RWPE1 (cell line): Measurements from ENCODE around the gene MICAL3.
A peak's percentile ranks its signal among the peaks of the same experiment; 100 is the strongest.

Experiments used
- CTCF ChIA-PET: fragments of 350-600 bp; sonication (Branson Sonifier 250); formaldehyde crosslinking; extraction: SDS; loops from one replicate; lab custom pipeline; 2021; lab: Yijun Ruan, JAX
- POLR2A ChIA-PET: fragments of 400-600 bp; formaldehyde crosslinking; extraction: SDS; loops from one replicate; lab custom pipeline; 2020; ENCODE audit warnings: antibody characterized with exemption; ENCODE audit not compliant: low non-redundant PET; lab: Yijun Ruan, JAX
- DNase-seq: peaks from one replicate; pipeline ENCODE4 v3.0.0; 2012; ENCODE audit warnings: low spot score
- H3K27ac ChIP-seq: fragments of 450-650 bp; 2 replicates; pipeline ENCODE4 v1.5.1; 2017
- TF ChIP-seq, protein P1 (sequence below): fragments of 450-650 bp; conservative IDR thresholded peaks from 2 replicates; pipeline ENCODE4 v1.5.1; 2017; ENCODE audit warnings: low read depth, mild to moderate bottlenecking

The MICAL3 gene

DNA sequence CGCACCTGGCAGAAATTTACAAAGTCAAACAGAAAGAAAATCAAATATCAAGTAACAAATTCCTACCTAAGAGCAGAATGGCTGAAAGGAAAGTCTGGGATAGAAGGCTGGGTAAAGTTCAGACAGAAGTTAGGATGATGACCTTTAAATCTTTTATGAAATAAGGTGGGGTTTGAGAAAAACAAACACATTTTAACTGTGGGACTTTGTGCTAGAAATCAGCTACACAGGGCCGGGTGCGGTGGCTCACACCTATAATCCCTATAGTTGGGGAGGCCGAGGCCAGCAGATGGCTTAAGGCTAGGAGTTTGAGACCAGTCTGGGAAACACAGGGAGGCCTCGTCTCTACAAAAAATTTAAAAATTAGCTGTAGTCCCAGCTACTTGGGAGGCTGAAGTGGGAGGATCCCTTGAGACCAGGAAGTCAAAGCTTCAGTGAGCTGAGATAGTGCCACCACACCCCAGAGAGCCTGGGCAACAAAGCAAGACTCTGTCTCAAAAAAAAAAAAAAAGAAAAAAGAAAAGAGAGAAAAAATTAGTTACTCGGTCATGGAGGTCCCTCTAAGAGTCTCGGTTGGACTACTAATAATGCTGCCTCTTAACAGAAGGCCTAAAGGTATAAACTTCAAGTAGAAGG is 130.3 kb downstream of the MICAL3 start:
- TF ChIP-seq, protein P1, sequence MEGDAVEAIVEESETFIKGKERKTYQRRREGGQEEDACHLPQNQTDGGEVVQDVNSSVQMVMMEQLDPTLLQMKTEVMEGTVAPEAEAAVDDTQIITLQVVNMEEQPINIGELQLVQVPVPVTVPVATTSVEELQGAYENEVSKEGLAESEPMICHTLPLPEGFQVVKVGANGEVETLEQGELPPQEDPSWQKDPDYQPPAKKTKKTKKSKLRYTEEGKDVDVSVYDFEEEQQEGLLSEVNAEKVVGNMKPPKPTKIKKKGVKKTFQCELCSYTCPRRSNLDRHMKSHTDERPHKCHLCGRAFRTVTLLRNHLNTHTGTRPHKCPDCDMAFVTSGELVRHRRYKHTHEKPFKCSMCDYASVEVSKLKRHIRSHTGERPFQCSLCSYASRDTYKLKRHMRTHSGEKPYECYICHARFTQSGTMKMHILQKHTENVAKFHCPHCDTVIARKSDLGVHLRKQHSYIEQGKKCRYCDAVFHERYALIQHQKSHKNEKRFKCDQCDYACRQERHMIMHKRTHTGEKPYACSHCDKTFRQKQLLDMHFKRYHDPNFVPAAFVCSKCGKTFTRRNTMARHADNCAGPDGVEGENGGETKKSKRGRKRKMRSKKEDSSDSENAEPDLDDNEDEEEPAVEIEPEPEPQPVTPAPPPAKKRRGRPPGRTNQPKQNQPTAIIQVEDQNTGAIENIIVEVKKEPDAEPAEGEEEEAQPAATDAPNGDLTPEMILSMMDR = no peak
- no peak overlapping the region for H3K27ac ChIP-seq
- CTCF ChIA-PET = no interaction called here
- DNase-seq = no peak
- POLR2A ChIA-PET = no interaction called here

DNA sequence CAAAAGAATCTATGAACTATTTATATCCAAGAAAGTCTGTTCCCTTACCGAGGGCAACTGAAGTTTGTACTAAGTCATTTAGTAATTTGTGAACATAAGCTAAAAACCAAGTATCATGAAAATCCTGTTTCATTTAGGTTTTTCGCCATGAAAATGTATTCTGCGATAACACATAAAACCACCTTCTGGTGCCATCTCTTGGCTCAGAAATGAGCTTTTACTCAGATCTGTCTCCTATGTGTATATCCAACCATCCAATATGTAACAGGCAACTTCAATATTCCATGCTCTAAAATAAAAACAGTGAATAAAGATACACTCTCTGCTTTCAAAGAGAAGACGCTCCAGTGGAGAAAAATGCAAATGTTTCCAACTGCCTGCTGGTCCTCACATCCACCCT is 132.0 kb downstream of the MICAL3 start:
- CTCF ChIA-PET = no interaction called here
- TF ChIP-seq, protein P1 = no peak
- no peak for DNase-seq
- no peak overlapping the region for H3K27ac ChIP-seq
- POLR2A ChIA-PET = no interaction called here

DNA sequence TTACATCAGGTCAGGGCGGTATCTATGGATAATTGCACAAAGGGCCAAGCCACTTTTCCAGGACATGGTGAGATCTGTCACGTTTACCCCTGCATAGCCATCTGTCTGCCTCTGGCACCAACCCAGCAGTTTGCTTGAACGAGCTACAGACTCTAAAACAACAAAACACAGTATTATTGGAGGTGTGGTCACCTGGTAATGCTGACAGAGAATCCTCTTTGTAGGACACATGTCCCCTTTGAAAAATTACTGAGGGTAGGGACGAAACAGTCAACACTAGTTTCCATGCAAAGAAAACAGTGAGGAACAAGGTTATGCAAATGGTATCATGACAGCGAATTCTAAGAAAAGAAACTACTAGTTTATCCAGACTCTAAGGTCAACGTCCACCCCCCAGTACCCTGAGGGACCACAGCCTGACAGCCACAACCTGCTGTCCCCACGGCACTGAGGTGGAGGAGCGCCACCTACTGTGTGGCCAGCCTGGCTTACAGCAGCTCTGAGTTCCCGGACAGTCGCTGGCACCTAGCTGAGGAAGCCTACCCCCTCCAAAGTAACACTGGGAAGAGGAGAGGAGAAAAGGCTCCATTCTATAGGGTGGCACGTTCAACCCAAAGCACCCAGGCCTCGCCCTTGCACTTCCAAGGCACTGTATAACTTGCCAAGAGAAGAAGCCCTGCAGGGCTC is 132.7 kb downstream of the MICAL3 start:
- H3K27ac ChIP-seq = no peak overlapping the region
- DNase-seq = no peak
- ChIA-PET CTCF (interaction anchor here (1.4 kb wide), 1 partner anchor 61 kb away, joined by 5 read pairs; no protein-coding TSS in a partner anchor), POLR2A (no interaction called here)
- TF ChIP-seq, protein P1 = 0 out of 2 replicates have a peak, but pooled peaks have one; percentile 14

DNA sequence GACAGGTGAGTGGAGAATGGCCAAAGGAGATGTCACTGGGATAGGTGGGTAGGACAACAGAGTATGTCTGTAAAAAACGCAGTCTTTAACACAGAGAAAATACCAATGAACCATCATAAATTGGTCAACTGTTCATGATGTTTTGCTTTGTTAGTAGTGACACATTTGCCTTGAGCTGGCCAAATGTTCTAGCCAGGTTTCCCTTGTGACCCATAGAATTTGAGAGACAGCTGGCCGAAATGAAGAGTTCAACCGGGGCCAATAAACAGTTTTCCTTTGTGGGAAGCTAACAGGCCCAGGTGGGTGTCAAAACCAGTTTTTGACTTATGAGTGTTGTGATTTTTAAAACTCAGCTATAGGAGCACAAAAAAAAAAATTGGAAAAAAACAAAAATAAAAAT is 133.5 kb downstream of the MICAL3 start:
- no peak for DNase-seq
- TF ChIP-seq, protein P1 = no peak
- no peak overlapping the region for H3K27ac ChIP-seq
- ChIA-PET CTCF (interaction anchor here (1.4 kb wide), 1 partner anchor 61 kb away, joined by 5 read pairs; no protein-coding TSS in a partner anchor), POLR2A (no interaction called here)

DNA sequence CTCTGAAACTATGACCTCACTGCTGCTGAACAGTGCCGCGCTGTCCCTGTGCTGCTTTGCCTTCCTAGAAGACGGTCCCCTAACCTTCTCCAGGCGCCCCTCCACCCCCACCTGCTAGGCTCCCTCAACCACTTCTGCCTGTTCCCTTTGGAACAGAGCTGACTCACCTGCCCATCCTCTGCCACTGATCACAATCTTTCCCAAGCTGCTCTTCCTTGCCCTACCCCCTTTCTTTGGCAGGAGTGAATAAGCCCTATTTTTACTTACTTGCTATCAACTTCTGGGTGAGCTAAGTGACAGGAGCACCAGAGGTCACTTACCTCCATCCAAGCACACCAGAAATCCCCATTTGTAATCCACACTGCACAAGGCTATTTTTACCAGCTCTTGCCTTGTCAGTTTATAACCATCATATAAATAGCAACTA is 134.1 kb downstream of the MICAL3 start:
- CTCF ChIA-PET = interaction anchor here (1.4 kb wide), 1 partner anchor 60 kb away, joined by 5 read pairs; no protein-coding TSS in a partner anchor
- H3K27ac ChIP-seq = no peak overlapping the region; the same call in 1 of the 2 replicates
- TF ChIP-seq, protein P1 = no peak
- POLR2A ChIA-PET = no interaction called here
- DNase-seq = peak; percentile 6

DNA sequence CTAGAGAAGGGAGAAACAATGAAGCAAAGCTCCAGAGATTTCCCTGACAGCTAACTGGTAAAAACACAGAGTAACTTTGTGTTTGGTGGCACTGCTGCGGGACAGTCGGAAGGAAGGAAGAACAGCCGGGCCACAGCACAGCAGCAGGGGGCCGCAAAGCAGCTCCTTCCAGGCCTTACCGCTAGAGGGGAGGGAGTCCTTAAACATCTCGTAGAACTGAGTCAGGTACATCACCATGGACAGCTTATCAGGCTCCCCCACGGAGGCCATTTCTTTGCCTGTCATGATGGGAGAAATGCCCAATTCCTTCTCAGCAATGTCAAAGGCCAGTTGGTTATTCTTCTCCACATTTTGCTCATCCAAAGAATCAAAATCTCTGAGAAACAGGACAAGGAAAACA is 135.5 kb downstream of the MICAL3 start:
- TF ChIP-seq, protein P1 = no peak
- ChIA-PET CTCF (interaction anchor here (0.7 kb wide), 1 partner anchor 1725 kb away, joined by 4 read pairs; no protein-coding TSS in a partner anchor), POLR2A (no interaction called here)
- no peak overlapping the region for H3K27ac ChIP-seq
- DNase-seq = no peak
